NCI-H128 (cell line): ENCODE results near the gene POLR1A.

Source experiments
- DNase-seq: peaks from one replicate; lab custom pipeline; 2025; ENCODE audit not compliant: unreplicated experiment; lab: John Stamatoyannopoulos, UW

Gene POLR1A

DNA sequence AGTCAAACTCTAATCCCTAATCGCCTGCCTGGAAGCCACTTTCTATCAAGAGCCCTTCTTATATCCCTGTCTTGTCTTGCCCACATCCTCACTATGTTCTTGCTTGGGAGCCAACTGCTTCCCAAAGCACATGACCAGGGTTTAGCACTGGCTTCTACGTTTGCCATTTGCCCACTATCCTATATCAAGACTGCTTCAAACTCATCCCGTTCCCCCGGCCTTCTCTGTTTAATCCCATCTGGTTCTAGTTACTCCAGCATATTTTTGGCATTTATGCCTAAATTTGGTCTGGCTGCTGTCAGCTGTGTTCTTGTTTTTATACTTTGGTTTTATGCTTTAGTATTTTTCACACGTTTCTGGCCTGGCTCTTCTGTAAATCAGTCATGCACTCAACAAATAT is 40.2 kb downstream of the POLR1A start:
- no peak for DNase-seq

DNA sequence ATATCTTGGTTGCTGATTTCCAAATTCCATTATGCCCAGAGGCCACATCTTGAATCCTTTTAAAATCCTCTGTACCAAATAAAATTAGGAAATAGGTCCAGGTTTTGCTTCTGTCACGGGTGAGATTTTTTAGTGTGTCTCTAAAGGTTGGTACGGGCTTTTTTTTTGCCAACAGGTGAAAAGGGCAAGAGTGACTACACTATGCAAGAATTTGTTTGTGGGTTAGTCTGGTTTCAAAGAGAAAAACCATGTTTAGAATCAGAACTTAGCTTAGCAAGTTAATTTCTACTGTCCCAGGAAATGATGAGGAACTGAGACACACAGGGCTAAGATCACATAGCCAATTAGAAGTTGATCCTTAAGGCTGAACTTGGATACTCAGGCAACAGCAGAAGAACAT is 41.7 kb downstream of the POLR1A start:
- DNase-seq = no peak

DNA sequence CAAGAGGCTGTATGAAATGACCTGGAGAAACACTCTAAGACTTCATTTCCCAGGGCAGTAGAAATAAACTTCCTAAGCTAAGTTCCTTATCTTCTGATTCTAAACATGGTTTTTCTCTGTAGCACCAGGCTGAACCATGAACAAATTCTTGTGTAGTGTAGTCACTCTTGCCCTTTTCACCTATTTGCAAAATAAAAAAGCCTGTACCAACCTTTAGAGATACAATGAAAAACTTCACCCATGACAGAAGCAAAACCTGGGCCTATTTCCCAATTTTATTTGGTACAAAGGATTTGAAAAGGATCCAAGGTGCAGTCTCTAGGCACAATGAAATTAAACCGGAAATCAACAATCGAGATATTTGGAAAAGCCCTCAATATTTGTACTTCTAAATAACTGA is 43.6 kb downstream of the POLR1A start:
- no peak for DNase-seq

DNA sequence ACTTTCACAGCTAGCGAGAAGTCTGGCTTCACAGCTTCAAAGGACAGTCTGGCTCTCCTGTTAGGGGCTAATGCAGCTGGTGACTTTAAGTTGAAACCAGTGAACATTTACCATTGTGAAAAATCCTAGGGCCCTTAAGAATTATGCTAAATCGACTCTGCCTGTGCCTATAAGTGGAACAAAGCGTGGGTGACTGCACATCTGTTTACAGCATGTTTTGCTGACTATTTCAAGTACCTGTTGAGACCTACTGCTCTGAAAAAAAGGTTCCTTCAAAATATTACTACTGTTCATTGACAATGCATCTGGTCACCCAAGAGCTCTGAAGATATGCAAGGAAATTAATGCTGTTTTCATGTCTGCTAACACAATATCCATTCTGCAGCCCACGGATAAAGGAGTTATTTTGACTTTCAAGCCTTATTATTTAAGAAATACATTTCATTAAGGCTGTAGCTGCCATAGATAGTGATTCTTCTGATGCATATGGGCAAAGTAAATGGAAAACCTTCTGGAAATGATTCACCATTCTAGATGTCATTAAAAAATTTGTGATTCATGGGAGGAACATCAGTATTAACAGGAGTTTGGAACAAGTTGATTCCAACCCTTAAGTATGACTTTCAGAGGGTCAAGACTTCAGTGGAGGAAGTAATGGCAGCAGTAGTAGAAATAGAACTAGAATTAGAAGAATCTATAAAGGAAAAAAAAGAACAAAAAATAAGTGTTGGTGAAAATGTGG is 48.9 kb downstream of the POLR1A start:
- DNase-seq = no peak

DNA sequence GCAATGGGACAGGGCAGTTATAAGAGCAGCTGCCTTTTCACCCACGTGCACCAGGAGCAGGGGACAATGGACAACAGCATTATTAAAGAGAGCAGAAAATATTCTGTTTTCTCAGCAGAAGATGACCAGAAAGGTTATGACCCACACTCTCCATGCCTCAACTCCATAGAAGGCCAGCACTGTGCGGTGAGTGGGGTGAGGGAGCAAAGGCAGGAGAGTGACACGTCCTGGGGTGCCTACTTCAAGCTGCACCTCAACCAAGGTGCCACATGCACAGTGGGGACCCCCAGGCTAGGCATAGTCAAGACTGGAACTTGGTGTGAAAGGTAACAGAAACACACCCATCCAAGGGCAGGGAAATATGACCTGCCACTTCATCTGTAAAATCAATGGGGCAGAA is 50.4 kb downstream of the POLR1A start:
- DNase-seq = no peak

DNA sequence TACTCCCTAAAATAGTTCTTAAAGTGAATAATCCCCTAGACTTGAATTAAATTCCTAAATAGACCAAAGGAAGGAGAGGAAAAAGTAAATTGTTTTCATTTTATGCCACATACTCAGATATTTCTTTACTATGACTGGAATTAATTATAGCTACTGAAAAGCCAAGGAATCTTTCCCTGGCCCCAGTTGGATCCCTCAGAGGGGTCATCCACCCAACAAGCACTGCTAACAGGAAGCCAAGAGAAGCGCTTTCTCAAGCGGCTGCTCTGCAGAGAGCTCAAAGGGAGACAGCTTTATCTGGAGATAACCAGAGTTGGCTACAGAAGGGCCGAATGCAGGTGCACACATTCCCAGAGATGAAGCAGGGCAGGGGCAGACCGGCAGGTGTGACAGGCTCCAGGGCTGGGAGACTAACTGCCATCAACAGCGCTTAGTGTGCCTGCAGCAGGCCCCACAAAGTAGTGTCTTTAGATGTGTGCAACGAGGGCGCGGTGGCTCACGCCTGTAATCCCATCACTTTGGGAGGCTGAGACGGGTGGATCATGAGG is 51.1 kb downstream of the POLR1A start:
- no peak for DNase-seq

DNA sequence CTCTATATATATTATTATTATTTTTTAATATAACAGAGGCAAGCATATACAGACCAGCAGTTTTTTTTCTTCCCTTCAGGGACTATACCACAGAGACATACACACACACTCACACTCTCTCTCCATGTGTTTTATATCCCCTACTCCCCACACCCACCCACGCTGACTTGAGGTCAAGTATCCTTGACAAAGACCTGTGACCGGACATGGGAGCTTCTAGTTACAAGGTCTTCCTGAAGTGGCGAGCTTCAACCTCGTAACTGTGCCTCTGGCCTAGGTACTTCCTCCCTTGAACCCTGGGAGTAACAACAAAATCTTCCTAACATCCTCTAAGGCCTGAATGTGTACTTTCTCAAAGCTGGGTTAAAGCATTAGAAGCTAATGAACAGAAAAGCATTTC is 52.5 kb downstream of the POLR1A start:
- DNase-seq = no peak

DNA sequence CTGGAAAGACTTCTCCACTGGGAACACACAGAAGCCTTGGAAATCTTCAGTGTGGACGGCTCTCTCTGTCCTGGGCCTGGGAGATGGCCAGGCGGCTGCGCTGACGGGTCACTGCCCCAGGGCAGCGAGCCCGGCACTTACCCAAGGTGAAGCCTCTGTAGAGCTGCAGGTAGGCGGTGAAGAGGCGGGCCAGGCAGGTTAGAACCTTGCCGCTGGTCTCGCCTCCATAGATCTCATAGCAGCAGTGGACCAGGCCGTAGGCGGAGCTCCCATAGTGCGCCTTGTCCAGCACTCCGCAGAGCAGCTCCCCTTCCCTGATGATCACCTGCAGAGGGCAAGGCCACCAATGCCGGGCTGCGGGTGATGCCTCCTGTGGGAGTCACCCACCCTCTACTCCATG is 53.0 kb downstream of the POLR1A start:
- no peak for DNase-seq

DNA sequence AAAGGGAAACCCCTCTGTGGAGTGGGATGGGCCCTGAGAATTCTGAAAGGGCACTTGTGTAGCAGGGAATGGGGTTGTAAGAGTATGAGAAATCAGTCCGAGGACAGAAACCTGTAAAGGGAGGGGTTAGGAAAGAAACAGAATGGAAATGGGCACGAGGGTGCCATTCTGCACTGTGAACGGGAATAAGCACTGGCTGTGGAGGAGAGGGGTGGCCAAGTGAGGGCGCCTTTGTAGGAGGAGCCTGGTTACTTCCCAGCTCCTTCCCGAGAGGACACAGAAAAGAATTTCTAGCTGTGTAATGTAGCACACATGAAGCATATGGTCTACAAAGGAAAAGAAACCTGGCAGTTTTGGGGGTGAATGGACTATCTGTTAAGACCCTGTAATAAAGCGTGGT is 53.4 kb downstream of the POLR1A start:
- no peak for DNase-seq

DNA sequence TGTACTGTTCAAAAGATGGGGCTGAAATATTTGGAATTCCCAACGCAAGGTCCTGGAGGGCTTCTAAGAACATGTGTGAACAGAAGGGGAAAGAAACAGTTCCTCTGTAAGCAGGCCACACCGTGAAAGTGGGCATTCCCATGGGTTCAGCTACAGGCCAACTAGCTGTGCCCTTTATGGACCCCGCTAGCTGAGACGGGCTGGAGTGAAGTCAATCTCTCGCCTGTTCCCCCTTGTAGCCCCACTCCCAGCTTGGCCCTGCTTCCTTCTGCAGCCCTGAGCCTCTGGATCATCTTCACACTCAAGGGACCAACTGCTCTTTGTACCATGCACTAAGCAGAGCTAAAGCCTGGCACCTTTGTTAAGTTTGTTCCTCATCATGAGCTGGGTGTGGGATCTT is 55.4 kb downstream of the POLR1A start:
- DNase-seq = no peak

DNA sequence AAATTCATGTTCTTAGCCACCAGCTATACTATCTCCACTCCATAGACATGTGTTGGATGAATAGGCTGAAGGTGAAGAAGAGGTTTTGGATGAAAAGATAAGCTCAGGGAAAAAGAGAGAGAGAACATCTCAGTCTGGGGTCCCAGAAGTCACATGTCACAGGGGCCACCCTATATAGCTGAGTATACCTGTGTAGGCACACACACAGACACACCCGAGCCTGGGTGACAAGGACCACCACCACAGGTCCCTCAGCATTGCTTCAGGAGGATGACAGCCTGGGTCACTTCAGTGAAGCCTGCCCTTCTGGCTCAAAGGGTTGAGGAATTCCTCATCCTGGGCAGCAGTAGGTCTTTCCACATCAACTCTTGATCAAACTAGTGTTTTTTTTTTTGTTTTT is 56.2 kb downstream of the POLR1A start:
- no peak for DNase-seq

DNA sequence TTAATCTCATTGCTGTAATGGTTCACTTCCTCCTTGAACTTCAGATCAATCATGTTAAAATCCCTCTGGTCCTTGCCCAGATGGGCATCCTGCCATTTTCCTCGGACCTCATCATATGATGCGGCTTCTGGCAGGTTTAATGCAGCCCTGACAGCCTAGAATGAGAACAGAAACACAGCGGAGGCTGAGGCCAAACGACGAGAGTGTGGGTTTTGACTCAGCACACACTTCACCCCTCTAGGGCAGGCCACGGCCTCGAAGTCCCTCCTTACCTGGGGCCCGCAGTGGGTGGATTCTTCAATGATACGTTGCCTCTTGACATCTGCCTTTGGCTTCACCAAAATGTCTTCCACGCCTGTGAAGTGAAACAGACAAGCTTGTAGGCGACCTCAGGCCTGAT is 56.8 kb downstream of the POLR1A start:
- DNase-seq = no peak

DNA sequence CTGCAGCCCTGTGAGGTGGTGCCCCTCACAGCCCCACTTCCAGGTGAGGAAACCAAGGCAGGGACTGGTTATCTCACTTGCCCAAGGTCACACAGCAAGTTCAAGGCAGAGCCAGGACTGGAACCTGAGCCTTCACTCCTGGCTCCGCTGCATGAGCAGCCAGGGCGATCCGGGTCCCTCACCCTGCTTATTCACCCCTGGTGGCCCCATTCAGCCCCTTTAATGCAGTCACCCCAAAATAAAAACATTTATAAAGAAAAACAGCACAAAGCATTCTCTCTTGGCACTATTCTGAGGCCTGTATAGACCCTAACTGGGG is 57.3 kb downstream of the POLR1A start:
- DNase-seq = no peak

DNA sequence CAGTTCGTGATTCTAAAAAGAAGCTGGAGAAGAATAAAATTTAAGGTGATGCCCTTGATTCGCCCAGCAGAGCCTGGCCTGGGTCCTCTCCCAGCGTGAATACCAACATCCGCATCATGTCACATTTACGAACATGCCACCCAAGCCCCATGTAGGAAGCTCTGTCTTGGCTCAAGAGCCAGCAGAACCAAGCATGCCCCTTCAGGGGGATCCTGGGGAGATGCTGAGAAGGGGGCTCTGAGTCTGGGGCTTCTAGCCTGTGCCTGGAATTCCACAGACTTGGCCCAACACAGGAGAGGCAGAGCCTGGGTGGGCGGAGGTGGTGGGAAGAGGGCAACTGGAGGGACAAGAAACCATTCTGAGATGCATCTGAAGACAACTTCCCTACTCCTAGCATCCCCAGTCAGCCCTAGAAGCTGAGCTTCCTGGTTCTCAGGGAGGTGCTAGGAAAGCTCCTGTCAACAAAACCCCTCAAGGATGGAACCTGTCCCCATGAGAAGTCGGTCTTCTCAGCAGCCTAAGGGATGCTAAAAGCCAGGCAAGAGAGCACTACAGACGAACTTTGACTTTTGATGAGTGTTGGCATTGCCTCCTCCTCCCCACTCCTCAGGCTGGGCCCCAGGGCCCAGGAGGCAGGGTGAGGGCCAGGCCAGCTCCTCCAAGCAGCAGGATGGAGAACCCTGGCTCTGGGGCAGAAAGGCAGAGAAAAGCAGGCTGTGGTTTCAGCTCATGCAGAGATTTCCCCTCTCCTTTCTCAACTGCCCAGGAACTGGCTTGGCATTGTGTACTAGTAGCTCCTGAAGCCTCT is 57.9 kb downstream of the POLR1A start:
- DNase-seq = no peak

DNA sequence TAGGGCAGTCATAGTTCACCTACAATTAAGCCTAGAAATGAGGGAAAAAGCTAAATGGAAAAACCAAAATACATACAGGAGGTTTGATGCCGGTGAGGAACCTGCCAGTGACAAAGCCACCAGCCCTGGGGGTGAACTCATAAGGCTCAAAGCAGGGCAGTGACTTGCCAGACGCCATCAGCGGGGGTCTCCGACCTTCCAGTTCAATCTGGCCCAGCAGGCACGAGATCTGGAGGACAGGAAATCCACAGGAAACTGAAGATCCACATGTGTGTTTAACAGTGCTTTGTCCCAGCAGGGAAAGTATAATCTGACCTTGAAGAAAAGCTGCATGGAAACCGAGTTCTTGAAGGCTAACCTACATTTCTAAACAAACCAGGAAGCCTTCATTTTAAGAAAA is 60.1 kb downstream of the POLR1A start:
- no peak for DNase-seq

DNA sequence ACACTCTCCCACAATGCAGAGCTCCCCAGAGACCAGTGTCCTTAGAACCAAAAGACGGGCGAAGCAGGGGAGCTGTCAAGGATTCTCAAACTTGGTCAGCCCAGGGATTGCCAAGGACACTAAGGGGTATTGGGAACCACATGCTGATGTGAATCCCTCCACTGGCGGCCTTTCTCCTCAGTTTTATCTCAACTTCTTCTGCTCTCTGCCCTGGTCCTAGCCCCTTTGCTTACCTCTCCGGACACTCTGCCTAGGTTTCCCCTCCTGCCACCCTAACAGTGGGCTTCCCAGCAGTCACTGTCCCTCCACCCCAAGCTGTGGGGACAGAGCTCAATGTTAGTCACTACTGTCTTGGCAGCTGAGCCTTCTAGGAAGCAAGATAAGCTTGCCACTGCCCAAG is 61.1 kb downstream of the POLR1A start:
- DNase-seq = no peak

DNA sequence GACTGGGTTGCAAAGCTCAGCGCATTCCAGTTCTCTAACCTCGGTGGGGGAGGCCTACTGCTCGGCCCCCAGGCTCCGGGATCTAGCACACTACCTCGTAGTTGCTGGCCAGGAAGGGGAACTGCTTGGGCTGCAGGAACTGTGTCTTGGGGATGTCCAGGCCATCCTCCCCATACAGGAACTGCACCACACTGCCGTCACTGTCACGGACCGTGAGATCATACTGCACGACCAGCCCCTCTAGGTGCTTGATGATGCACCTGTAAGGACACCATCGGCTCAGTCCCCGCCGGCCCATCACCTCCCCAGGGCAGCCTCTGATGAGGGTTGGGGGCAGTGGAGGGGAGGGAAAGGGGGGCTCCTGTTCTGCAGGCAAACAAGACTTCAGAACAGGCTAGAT is 61.6 kb downstream of the POLR1A start:
- no peak for DNase-seq

DNA sequence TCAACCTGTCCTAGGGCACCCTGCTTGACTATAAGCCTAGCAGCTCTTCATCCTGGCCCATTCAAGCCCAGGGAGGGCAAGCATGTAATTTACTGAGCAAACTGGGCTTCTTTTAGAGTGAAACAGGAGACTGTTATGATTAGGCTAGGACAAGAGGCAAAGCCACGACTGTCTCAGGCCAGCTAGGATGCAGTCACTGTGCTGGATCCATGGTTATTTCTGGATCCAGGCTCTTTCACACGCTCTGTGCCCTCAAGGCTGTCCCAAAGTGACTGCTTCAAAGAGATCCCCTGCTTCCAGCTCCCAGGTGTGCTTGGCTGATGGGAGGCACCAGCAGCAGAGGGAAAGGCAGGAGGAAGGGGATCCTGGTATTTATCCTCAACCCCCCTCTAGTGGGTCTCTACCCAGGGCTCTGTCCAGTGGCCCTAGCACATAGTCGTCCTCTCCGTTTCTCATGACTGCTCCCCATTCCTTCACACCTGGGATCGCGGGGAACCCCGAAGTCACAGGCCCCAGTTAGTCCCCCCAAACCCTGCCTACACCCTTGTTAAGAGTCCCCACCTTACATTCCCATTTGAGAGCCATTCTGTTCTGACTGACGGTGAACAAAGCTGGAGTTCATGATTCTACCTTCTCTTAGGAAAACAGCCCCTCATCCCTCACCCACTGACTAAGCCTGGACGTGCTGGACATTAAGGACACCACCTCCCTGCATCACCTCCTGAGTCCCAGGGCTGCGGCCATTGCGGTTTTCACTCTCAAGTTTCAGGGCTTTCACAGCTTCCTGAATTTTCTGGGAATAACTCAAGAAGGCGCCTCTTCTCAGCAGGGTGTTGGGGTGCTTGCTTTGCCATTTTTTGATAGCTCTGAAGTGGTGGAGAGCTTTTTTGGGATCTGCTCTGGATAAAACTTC is 63.2 kb downstream of the POLR1A start:
- no peak for DNase-seq

DNA sequence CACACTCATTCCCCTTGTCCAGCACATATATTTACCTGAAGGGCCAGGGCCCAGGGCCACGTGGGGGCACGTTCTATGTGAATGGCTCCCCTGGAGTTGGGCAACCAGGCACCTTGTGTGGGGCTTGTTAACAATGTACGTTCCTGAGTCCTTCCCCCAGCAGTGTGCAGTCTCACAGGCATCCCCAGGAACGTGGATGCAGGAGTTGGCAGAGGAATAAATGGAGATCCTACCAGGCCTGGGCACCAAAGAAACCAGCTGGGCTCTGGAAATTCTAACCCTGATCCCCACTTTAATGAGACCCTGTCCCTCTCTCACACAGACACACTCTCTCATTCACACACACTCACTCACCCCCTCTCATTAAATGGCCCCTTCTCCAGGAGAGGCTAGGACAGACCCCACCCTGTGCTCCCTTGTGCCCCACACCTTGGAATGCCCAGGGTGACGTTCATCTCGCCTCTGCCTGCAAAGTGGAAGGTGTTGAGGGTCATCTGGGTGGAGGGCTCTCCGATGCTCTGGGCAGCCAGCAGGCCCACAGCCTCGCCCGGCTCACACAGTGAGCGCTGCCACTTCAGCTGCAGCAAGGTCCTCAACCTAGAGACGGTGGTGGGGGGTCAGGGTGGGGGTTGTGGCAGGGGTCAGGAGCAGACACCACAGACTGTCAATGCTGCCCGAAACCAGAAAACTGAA is 65.6 kb downstream of the POLR1A start:
- DNase-seq = no peak

DNA sequence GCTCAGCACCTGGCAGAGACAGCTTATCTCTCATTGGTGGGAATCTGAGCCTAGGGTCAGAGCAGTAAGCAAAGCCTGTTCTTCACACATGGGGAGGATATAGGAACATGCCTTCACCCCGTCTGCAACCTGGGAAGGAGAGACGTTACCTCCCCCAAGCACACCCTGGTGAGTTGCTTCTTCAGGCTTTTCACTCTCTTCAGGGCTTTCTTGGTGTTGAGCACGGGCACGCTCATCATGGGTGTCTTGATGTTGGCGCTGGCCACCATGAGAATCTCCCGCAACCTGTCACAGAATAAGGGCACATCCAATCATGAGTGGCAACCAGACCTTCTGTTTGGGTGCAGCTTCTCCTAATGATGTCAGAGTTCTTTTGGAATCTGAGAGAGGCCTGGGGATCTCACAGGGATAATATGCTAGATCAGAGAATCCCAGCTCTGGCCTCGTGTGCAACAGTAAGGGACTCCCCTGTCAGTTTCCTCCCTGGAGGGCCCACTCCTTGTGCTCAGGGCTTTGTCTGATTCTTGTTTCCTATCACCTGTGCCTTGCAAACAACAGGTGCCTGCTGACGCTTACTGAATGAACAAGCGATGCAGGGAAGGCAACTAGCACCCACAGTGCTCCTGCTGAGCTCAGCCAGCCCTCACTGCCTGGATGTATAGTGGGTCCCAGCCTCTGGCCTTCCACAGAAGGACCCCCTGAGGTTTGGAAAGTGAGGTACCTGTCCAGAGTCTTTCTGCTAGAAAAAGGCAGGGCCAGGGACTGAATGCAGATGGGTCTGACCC is 66.3 kb downstream of the POLR1A start:
- DNase-seq = no peak
